ENCODE data around the gene HMGCL.
A peak's percentile ranks its signal among the peaks of the same experiment; 100 is the strongest.

The HMGCL gene

GRCh38 chr1:23772854-23773242 is 52.4 kb downstream of the HMGCL start:
- no peak for DNase-seq

- peak; percentile 75 for DNase-seq
Measured at GRCh38 chr1:23772049-23772853, 53.0 kb downstream of the HMGCL start.

- no peak for DNase-seq
Measured at GRCh38 chr1:23768733-23769132, 56.5 kb downstream of the HMGCL start.

- DNase-seq = no peak
Measured at GRCh38 chr1:23763041-23763577, 62.1 kb downstream of the HMGCL start.

GRCh38 chr1:23759277-23759676 is 66.0 kb downstream of the HMGCL start:
- no peak for DNase-seq

GRCh38 chr1:23757812-23758211 is 67.4 kb downstream of the HMGCL start:
- no peak for DNase-seq

GRCh38 chr1:23756676-23757075 is 68.6 kb downstream of the HMGCL start:
- DNase-seq = no peak

GRCh38 chr1:23752909-23753308 is 72.3 kb downstream of the HMGCL start:
- no peak for DNase-seq
